ENCODE measurements around the gene DMD. TPM values are rescaled to one million over a fixed set of nuclear protein-coding genes. Genes with fewer than 3 reads are reported as not detected.
A peak's percentile ranks its signal among the peaks of the same experiment; 100 is the strongest.

Gene DMD
- total RNA-seq, 1 donor from 2014 or later, result 143 TPM

DNA sequence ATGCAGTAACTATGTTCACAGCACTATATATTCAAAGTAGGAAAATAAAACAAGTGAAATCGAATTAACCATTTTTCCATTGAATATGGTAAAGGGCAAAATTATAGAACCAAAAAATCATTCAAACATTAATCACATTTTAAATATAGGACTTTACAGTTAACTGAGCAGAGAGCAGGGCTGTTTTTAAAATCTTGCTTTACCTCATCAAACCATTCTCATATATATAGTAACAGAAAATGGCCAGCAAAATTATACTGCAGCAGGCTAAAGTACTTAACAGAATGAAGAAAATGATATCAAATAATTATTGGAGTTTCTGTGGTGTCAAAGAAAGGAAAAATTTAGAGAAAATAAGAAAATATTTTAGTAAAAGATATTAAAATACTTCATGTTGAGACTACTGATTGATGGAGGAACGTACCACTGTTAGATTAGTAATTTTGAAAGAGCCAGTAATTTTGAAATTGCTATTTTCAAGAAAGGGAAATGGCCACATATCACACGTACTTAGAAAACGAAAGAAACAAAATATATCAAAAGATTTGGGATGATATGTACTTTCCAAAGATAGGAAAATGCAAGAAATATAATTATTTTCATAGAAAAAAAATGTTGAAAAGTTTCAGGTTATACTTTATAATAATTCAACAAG, 813.7 kb downstream of the DMD start:
- Histone ChIP-seq H3K4me3 (no peak overlapping the region), H3K4me1 (no peaks in the 10 kb centered on the region), H3K9me3 (replicated peaks) (no peaks in the 10 kb centered on the region), H3K27me3 (ENCODE audit: low read depth) (no peaks in the 10 kb centered on the region), H3K36me3 (no peaks in the 10 kb centered on the region), H3K27ac (replicated peaks) (no peak overlapping the region)
- DNase-seq, result no peak
- TF ChIP-seq CTCF (IDR thresholded peaks at IDR 0.05; ENCODE audit: borderline replicate concordance), result no peak
- intact Hi-C loops (cut with micrococcal nuclease), result no loop called here

DNA sequence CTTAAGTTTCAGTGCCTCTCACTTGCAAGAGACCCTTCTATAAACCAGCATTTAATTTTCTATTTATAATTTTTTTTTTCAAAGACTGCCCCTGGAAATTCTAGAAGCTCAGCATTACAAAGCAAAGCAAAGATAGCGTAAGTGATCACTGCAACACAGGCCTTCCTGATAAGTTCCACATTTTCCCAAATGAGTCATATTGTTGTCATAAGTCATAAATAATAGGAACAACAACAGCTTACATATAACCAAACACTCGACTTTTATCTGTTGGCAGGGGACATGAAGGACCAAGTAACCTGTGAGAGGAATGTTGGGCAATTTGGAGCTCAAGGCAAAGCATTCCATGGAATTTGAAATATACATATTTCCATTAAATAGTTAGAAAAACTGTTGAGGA, 815.5 kb downstream of the DMD start:
- intact Hi-C loops (cut with micrococcal nuclease), result no loop called here
- no peak overlapping the region for H3K4me3 ChIP-seq
- no peaks in the 10 kb centered on the region for H3K36me3 ChIP-seq
- H3K27me3 ChIP-seq (ENCODE audit: low read depth), result no peaks in the 10 kb centered on the region
- no peak for DNase-seq
- no peaks in the 10 kb centered on the region for H3K4me1 ChIP-seq
- TF ChIP-seq CTCF (IDR thresholded peaks at IDR 0.05; ENCODE audit: borderline replicate concordance), result no peak
- peak overlapping the region; percentile 8 for H3K27ac ChIP-seq (replicated peaks)
- no peaks in the 10 kb centered on the region for H3K9me3 ChIP-seq (replicated peaks)

DNA sequence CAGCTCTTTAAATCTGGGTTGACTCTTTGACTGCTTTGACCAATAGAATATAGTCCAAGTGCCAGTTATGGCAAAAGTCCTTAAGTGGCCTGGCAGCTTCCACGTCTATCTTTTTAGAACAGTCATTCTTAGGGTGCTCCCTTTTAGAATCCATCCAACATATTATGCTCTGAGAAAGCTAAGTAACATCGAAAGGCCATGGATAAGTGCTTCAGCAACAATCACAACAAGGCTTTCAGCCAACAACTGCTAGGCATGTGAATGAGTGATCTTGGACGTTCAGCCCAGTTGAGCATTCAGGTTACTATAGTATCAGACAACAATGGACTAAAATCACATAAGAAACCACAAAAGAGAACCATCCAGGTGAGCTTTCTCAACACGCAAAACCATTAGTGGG, 818.7 kb downstream of the DMD start:
- intact Hi-C loops (cut with micrococcal nuclease), result no loop called here
- H3K27ac ChIP-seq (replicated peaks), result no peak overlapping the region
- TF ChIP-seq CTCF (IDR thresholded peaks at IDR 0.05; ENCODE audit: borderline replicate concordance), result no peak
- H3K36me3 ChIP-seq, result no peaks in the 10 kb centered on the region
- H3K4me1 ChIP-seq, result no peaks in the 10 kb centered on the region
- no peaks in the 10 kb centered on the region for H3K27me3 ChIP-seq (ENCODE audit: low read depth)
- DNase-seq, result no peak
- H3K9me3 ChIP-seq (replicated peaks), result no peaks in the 10 kb centered on the region
- no peak overlapping the region for H3K4me3 ChIP-seq

DNA sequence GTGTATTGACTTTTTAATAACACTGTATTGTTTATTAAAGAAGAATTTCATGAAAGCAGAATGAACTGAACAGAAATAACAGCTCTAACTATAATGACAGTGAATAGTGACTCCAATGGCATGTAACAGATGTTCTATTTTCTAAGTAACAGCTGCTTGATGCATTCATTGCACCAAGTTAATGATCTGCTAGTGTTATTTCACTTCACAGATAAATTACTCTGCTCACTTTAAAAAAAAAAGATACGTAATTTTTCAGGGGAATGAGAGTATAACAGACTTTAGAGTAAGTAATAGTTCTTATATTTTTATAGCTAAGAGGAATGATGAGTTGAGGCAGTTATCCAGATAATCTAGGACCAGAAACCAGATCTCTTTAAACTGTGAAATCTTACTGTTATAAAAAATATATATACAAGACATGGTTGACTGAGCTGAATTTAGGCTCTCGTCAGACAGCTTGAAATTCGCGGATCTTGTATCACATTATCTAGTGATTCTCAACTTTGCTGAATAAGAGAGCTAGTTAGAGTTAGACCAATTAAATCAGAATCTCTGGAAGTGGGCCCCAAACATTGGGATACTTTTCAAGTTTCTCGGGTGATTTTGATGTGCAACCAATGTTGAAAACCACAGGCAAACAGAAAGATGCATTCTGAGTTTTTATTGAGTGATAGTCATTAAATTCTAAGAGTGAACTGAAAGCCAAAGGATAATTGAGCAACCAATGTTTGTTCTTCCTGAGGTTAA, 840.7 kb downstream of the DMD start:
- DNase-seq, result no peak
- Histone ChIP-seq H3K4me1 (no peaks in the 10 kb centered on the region), H3K4me3 (no peak overlapping the region), H3K9me3 (replicated peaks) (no peaks in the 10 kb centered on the region), H3K27me3 (ENCODE audit: low read depth) (no peaks in the 10 kb centered on the region), H3K36me3 (no peaks in the 10 kb centered on the region), H3K27ac (replicated peaks) (no peak overlapping the region)
- intact Hi-C loops (cut with micrococcal nuclease), result no loop called here
- no peak for TF ChIP-seq CTCF (IDR thresholded peaks at IDR 0.05; ENCODE audit: borderline replicate concordance)

- no peaks in the 10 kb centered on the region for H3K36me3 ChIP-seq
- H3K4me1 ChIP-seq, result no peaks in the 10 kb centered on the region
- no peaks in the 10 kb centered on the region for H3K9me3 ChIP-seq (replicated peaks)
- H3K27me3 ChIP-seq (ENCODE audit: low read depth), result no peaks in the 10 kb centered on the region
- no peak overlapping the region for H3K4me3 ChIP-seq
- H3K27ac ChIP-seq (replicated peaks), result no peak overlapping the region
- intact Hi-C loops (cut with micrococcal nuclease), result no loop called here
- DNase-seq, result no peak
- no peak for TF ChIP-seq CTCF (IDR thresholded peaks at IDR 0.05; ENCODE audit: borderline replicate concordance)
Measured at GRCh38 chrX:32293962-32294700, 917.2 kb downstream of the DMD start.
